GM23338 (cell line): ENCODE results near the gene COL18A1. TPM values are rescaled to one million over a fixed set of nuclear protein-coding genes. Genes with fewer than 3 reads are reported as not detected.

Experiments used
- ATAC-seq: fragments of 200-7000 bp; cut with Tn5 transposase; 3 replicates; pipeline ENCODE4 v1.9.1; 2020
- DNase-seq: peaks from one replicate; pipeline ENCODE4 v3.0.0-alpha.2; 2015; ENCODE audit warnings: low spot score
- H2AFZ ChIP-seq: fragments of 200-600 bp; sonication (generic); 2 replicates; pipeline ENCODE4 v1.8.0; 2016; ENCODE audit warnings: antibody characterized with exemption, mild to moderate bottlenecking, moderate library complexity
- H3F3A ChIP-seq: fragments of 200-600 bp; sonication (generic); replicated peaks from 2 replicates; pipeline ENCODE4 v1.8.0; 2017; ENCODE audit warnings: antibody characterized with exemption, mixed run types, low read depth
- H3K27ac ChIP-seq: fragments of 200-600 bp; sonication (generic); 2 replicates; pipeline ENCODE4 v1.6.1; 2016; ENCODE audit warnings: low read depth
- H3K27me3 ChIP-seq: fragments of 200-600 bp; sonication (generic); 2 replicates; pipeline ENCODE4 v1.8.0; 2016; ENCODE audit warnings: mild to moderate bottlenecking, mixed run types, moderate library complexity; ENCODE audit not compliant: insufficient read depth
- H3K36me3 ChIP-seq: fragments of 200-600 bp; sonication (generic); 2 replicates; pipeline ENCODE4 v1.8.0; 2016; ENCODE audit warnings: mild to moderate bottlenecking; ENCODE audit not compliant: insufficient read depth
- H3K4me1 ChIP-seq: fragments of 200-600 bp; sonication (generic); 2 replicates; pipeline ENCODE4 v1.8.0; 2016; ENCODE audit warnings: mild to moderate bottlenecking, moderate library complexity; ENCODE audit not compliant: insufficient read depth
- H3K4me2 ChIP-seq: fragments of 200-600 bp; sonication (generic); 2 replicates; pipeline ENCODE4 v1.7.1; 2017; ENCODE audit warnings: mixed run types
- H3K4me3 ChIP-seq: fragments of 200-600 bp; sonication (generic); 2 replicates; pipeline ENCODE4 v1.6.1; 2016; ENCODE audit warnings: mixed run types
- H3K79me2 ChIP-seq: fragments of 200-600 bp; sonication (generic); replicated peaks from 2 replicates; pipeline ENCODE4 v1.8.0; 2017; ENCODE audit warnings: mild to moderate bottlenecking; ENCODE audit not compliant: insufficient read depth
- H3K9me2 ChIP-seq: fragments of 200-600 bp; sonication (generic); 2 replicates; pipeline ENCODE4 v1.8.0; 2017; ENCODE audit not compliant: insufficient read depth
- H4K20me1 ChIP-seq: fragments of 200-600 bp; sonication (generic); replicated peaks from 2 replicates; pipeline ENCODE4 v1.8.0; 2017; ENCODE audit warnings: mild to moderate bottlenecking; ENCODE audit not compliant: insufficient read depth
- H3K27ac Mint-ChIP-seq: 2 replicates; pipeline ENCODE4 v1.8.0; 2020; ENCODE audit warnings: inconsistent platforms, mild to moderate bottlenecking, moderate library complexity, mixed read lengths
- H3K27me3 Mint-ChIP-seq: 3 replicates; pipeline ENCODE4 v1.8.0; 2022; ENCODE audit warnings: low read depth, mild to moderate bottlenecking, moderate library complexity, mixed read lengths, inconsistent platforms; ENCODE audit not compliant: insufficient read depth, poor library complexity
- H3K36me3 Mint-ChIP-seq: 3 replicates; pipeline ENCODE4 v1.8.0; 2021; ENCODE audit warnings: low read depth, mild to moderate bottlenecking, inconsistent platforms, moderate library complexity, mixed read lengths
- H3K4me1 Mint-ChIP-seq: 3 replicates; pipeline ENCODE4 v1.8.0; 2020; ENCODE audit warnings: mild to moderate bottlenecking, inconsistent platforms, mixed read lengths
- H3K4me3 Mint-ChIP-seq: 3 replicates; pipeline ENCODE4 v1.8.0; 2021; ENCODE audit warnings: moderate library complexity, mild to moderate bottlenecking, inconsistent platforms, mixed read lengths
- H3K9me3 Mint-ChIP-seq: 3 replicates; pipeline ENCODE4 v1.8.0; 2020; ENCODE audit warnings: moderate library complexity, mild to moderate bottlenecking, inconsistent platforms, mixed read lengths
- CREB1 ChIP-seq: fragments of 250-450 bp; sonication (Bioruptor Pico); IDR thresholded peaks from 2 replicates; pipeline ENCODE4 v1.5.0; 2020; ENCODE audit warnings: low read depth, mild to moderate bottlenecking, moderate library complexity
- CTCF ChIP-seq, 2 experiments: fragments of 200-600 bp in 1 of 2; sonication (generic) in 1 of 2; conservative IDR thresholded peaks; 2 replicates each; pipeline versions ENCODE4 v1.5.1 to v1.6.1; 2016 to 2017; ENCODE audit warnings: antibody characterized with exemption in 2 of 2, low read depth in 2 of 2, mild to moderate bottlenecking in 2 of 2, moderate library complexity in 1 of 2
- ETS1 ChIP-seq: IDR thresholded peaks from 2 replicates; pipeline ENCODE4 v1.6.1; 2016; ENCODE audit warnings: antibody characterized with exemption
- EZH2 ChIP-seq: fragments of 200-600 bp; sonication (generic); IDR thresholded peaks from one replicate; pipeline ENCODE4 v1.8.0; 2017; ENCODE audit warnings: antibody characterized with exemption, mild to moderate bottlenecking, low read depth; ENCODE audit not compliant: unreplicated experiment
- EZH2phosphoT487 ChIP-seq: fragments of 200-600 bp; sonication (generic); IDR thresholded peaks from one replicate; pipeline ENCODE4 v1.8.1; 2018; ENCODE audit warnings: antibody characterized with exemption; ENCODE audit not compliant: unreplicated experiment
- JUNB ChIP-seq: IDR thresholded peaks from one replicate; pipeline ENCODE4 v1.6.1; 2016; ENCODE audit warnings: antibody characterized with exemption; ENCODE audit not compliant: unreplicated experiment
- NANOG ChIP-seq: IDR thresholded peaks from 2 replicates; pipeline ENCODE4 v1.6.1; 2016; ENCODE audit warnings: antibody characterized with exemption, borderline replicate concordance
- POLR2AphosphoS5 ChIP-seq: IDR thresholded peaks from 2 replicates; pipeline ENCODE4 v1.6.1; 2016; ENCODE audit warnings: antibody characterized with exemption, low read depth
- STAT1 ChIP-seq: IDR thresholded peaks from one replicate; pipeline ENCODE4 v1.6.1; 2016; ENCODE audit warnings: antibody characterized with exemption; ENCODE audit not compliant: unreplicated experiment
- ZNF114 ChIP-seq: fragments of 250-450 bp; sonication (Bioruptor Pico); IDR thresholded peaks from 2 replicates; pipeline ENCODE4 v1.5.0; 2020; ENCODE audit warnings: mild to moderate bottlenecking, moderate library complexity
- ZNF331 ChIP-seq: fragments of 250-450 bp; sonication (Bioruptor Pico); IDR thresholded peaks from 2 replicates; pipeline ENCODE4 v1.5.0; 2020; ENCODE audit warnings: low read depth, mild to moderate bottlenecking, moderate library complexity
- polyA plus RNA-seq: library from polyadenylated mRNA; unstranded; fragments of >200 nt; fragmentation: Nextera tagmentation; extraction: Ambion mirVana; gene quantifications from 2 replicates; pipeline ENCODE4 v1.2.1, GENCODE V29; 2016
- total RNA-seq: library from RNA; depleted of rRNA; stranded (reverse); fragments of >200 nt; shearing (Covaris generic); gene quantifications from 2 replicates; pipeline ENCODE4 v1.2.3, GENCODE V29; 2014
- TF ChIP-seq, protein P1 (sequence below): fragments of 250-450 bp; sonication (Bioruptor Pico); IDR thresholded peaks from 2 replicates; pipeline ENCODE4 v1.5.0; 2020; ENCODE audit warnings: mild to moderate bottlenecking, moderate library complexity
- TF ChIP-seq, protein P2 (sequence below): IDR thresholded peaks from one replicate; pipeline ENCODE4 v1.6.1; 2018; ENCODE audit warnings: antibody characterized with exemption; ENCODE audit not compliant: unreplicated experiment

COL18A1 gene
- total and polyA plus RNA-seq, 2 experiments from 2014 or later = 38.4 to 430 TPM

- no peaks in the 10 kb centered on the region for H3K27me3 ChIP-seq
- H4K20me1 ChIP-seq = peaks cover 54% of the 10 kb centered on the region
- Mint-ChIP-seq H3K36me3 (peaks cover 26% of the 10 kb centered on the region; the same call in 2 of the 3 replicates), H3K27me3 (peaks cover 24% of the 10 kb centered on the region), H3K4me3 (peak overlapping the region; percentile 76; the same call in 2 of the 3 replicates), H3K4me1 (peaks cover 74% of the 10 kb centered on the region), H3K9me3 (no peaks in the 10 kb centered on the region; the same call in 2 of the 3 replicates), H3K27ac (peak overlapping the region; percentile 93)
- ATAC-seq = no peak
- no peak for DNase-seq
- no peak overlapping the region for H2AFZ ChIP-seq
- H3K79me2 ChIP-seq = peaks cover 78% of the 10 kb centered on the region
- H3F3A ChIP-seq = peaks cover 25% of the 10 kb centered on the region
- peak overlapping the region; percentile 97; the same call in 1 of the 2 replicates for H3K4me2 ChIP-seq
- H3K4me1 ChIP-seq = peaks cover 53% of the 10 kb centered on the region
- H3K9me2 ChIP-seq = no peaks in the 10 kb centered on the region
- H3K4me3 ChIP-seq = peak overlapping the region; percentile 86; the same call in 1 of the 2 replicates
- H3K27ac ChIP-seq = no peak overlapping the region
- no peaks in the 10 kb centered on the region; the same call in 1 of the 2 replicates for H3K36me3 ChIP-seq
- no peak for TF ChIP-seq CREB1
- TF ChIP-seq POLR2AphosphoS5 = no peak
- no peak for TF ChIP-seq STAT1
- TF ChIP-seq ETS1 = no peak
- TF ChIP-seq ZNF114 (CRISPR knock-in tag) = no peak
- TF ChIP-seq EZH2phosphoT487 = no peak
- no peak for TF ChIP-seq NANOG
- TF ChIP-seq JUNB = no peak
- no peak for TF ChIP-seq CTCF (conservative IDR thresholded peaks at IDR 0.05; ENCODE audit: low read depth in 2 of 2)
- no peak for TF ChIP-seq EZH2
- TF ChIP-seq, protein P1, sequence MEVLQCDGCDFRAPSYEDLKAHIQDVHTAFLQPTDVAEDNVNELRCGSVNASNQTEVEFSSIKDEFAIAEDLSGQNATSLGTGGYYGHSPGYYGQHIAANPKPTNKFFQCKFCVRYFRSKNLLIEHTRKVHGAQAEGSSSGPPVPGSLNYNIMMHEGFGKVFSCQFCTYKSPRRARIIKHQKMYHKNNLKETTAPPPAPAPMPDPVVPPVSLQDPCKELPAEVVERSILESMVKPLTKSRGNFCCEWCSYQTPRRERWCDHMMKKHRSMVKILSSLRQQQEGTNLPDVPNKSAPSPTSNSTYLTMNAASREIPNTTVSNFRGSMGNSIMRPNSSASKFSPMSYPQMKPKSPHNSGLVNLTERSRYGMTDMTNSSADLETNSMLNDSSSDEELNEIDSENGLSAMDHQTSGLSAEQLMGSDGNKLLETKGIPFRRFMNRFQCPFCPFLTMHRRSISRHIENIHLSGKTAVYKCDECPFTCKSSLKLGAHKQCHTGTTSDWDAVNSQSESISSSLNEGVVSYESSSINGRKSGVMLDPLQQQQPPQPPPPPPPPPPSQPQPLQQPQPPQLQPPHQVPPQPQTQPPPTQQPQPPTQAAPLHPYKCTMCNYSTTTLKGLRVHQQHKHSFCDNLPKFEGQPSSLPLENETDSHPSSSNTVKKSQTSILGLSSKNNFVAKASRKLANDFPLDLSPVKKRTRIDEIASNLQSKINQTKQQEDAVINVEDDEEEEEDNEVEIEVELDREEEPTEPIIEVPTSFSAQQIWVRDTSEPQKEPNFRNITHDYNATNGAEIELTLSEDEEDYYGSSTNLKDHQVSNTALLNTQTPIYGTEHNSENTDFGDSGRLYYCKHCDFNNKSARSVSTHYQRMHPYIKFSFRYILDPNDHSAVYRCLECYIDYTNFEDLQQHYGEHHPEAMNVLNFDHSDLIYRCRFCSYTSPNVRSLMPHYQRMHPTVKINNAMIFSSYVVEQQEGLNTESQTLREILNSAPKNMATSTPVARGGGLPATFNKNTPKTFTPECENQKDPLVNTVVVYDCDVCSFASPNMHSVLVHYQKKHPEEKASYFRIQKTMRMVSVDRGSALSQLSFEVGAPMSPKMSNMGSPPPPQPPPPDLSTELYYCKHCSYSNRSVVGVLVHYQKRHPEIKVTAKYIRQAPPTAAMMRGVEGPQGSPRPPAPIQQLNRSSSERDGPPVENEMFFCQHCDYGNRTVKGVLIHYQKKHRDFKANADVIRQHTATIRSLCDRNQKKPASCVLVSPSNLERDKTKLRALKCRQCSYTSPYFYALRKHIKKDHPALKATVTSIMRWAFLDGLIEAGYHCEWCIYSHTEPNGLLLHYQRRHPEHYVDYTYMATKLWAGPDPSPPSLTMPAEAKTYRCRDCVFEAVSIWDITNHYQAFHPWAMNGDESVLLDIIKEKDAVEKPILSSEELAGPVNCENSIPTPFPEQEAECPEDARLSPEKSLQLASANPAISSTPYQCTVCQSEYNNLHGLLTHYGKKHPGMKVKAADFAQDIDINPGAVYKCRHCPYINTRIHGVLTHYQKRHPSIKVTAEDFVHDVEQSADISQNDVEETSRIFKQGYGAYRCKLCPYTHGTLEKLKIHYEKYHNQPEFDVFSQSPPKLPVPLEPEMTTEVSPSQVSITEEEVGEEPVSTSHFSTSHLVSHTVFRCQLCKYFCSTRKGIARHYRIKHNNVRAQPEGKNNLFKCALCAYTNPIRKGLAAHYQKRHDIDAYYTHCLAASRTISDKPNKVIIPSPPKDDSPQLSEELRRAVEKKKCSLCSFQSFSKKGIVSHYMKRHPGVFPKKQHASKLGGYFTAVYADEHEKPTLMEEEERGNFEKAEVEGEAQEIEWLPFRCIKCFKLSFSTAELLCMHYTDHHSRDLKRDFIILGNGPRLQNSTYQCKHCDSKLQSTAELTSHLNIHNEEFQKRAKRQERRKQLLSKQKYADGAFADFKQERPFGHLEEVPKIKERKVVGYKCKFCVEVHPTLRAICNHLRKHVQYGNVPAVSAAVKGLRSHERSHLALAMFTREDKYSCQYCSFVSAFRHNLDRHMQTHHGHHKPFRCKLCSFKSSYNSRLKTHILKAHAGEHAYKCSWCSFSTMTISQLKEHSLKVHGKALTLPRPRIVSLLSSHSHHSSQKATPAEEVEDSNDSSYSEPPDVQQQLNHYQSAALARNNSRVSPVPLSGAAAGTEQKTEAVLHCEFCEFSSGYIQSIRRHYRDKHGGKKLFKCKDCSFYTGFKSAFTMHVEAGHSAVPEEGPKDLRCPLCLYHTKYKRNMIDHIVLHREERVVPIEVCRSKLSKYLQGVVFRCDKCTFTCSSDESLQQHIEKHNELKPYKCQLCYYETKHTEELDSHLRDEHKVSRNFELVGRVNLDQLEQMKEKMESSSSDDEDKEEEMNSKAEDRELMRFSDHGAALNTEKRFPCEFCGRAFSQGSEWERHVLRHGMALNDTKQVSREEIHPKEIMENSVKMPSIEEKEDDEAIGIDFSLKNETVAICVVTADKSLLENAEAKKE (CRISPR knock-in tag) = no peak
- no peak for TF ChIP-seq ZNF331 (CRISPR knock-in tag)
- TF ChIP-seq, protein P2, sequence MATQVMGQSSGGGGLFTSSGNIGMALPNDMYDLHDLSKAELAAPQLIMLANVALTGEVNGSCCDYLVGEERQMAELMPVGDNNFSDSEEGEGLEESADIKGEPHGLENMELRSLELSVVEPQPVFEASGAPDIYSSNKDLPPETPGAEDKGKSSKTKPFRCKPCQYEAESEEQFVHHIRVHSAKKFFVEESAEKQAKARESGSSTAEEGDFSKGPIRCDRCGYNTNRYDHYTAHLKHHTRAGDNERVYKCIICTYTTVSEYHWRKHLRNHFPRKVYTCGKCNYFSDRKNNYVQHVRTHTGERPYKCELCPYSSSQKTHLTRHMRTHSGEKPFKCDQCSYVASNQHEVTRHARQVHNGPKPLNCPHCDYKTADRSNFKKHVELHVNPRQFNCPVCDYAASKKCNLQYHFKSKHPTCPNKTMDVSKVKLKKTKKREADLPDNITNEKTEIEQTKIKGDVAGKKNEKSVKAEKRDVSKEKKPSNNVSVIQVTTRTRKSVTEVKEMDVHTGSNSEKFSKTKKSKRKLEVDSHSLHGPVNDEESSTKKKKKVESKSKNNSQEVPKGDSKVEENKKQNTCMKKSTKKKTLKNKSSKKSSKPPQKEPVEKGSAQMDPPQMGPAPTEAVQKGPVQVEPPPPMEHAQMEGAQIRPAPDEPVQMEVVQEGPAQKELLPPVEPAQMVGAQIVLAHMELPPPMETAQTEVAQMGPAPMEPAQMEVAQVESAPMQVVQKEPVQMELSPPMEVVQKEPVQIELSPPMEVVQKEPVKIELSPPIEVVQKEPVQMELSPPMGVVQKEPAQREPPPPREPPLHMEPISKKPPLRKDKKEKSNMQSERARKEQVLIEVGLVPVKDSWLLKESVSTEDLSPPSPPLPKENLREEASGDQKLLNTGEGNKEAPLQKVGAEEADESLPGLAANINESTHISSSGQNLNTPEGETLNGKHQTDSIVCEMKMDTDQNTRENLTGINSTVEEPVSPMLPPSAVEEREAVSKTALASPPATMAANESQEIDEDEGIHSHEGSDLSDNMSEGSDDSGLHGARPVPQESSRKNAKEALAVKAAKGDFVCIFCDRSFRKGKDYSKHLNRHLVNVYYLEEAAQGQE = no peak
These were observed 3.9 kb downstream of the COL18A1 start for GRCh38 chr21:45408801-45409261.
